Cardiac muscle cell (in vitro differentiated cells and primary cell): ENCODE data around the gene MTCL3.
A peak's percentile ranks its signal among the peaks of the same experiment; 100 is the strongest.

ENCODE experiments used
- DNase-seq, 2 donors: peaks; one replicate each; pipeline versions ENCODE4 v3.0.0 to v3.0.0-alpha.2; 2010 to 2017; ENCODE audit warnings: low read depth in 1 of 2, low spot score in 1 of 2
- H3K27ac ChIP-seq: fragments of 200-600 bp; sonication (generic); 2 replicates; pipeline ENCODE4 v1.5.1; 2016
- H3K27me3 ChIP-seq: fragments of 200-600 bp; sonication (generic); 2 replicates; pipeline ENCODE4 v1.6.0; 2016; ENCODE audit warnings: control low read depth
- H3K36me3 ChIP-seq: fragments of 200-600 bp; sonication (generic); 2 replicates; pipeline ENCODE4 v1.5.1; 2016; ENCODE audit warnings: control low read depth
- H3K4me1 ChIP-seq: fragments of 200-600 bp; sonication (generic); 2 replicates; pipeline ENCODE4 v1.8.1; 2017; ENCODE audit warnings: low read depth, mild to moderate bottlenecking, mixed run types
- H3K4me3 ChIP-seq: fragments of 200-600 bp; sonication (generic); 2 replicates; pipeline ENCODE4 v1.5.1; 2016; ENCODE audit warnings: mild to moderate bottlenecking
- H3K9me3 ChIP-seq: fragments of 200-600 bp; sonication (generic); 2 replicates; pipeline ENCODE4 v1.5.1; 2017; ENCODE audit warnings: low read depth, mild to moderate bottlenecking, control low read depth
- CTCF ChIP-seq: IDR thresholded peaks from 2 replicates; pipeline ENCODE4 v1.5.1; 2012; ENCODE audit warnings: low read depth, mild to moderate bottlenecking, low read length

MTCL3 gene

GRCh38 chr6:127518710-127519468 is at the start of gene MTCL3:
Gene MTCL3 (minus strand): TSS chr6:127519335.
- Histone ChIP-seq H3K4me3 (no peak within 1 kb of the TSS), H3K27ac (no peak within 1 kb of the TSS), H3K4me1 (peaks cover 6% of the 10 kb centered on the region), H3K27me3 (peaks cover 52% of the 10 kb centered on the region), H3K36me3 (no peaks in the 10 kb centered on the region), H3K9me3 (no peaks in the 10 kb centered on the region)
- peak in 1 of 2 donors; percentile 58 for DNase-seq
- TF ChIP-seq CTCF: no peak

- no peaks in the 10 kb centered on the region for H3K27me3 ChIP-seq
These were observed 48.3 kb upstream of the MTCL3 start for GRCh38 chr6:127567476-127567875.

GRCh38 chr6:127566651-127567050 is 47.5 kb upstream of the MTCL3 start:
- no peak for DNase-seq
- no peak overlapping the region for H3K27ac ChIP-seq
- no peak overlapping the region for H3K4me3 ChIP-seq
- H3K4me1 ChIP-seq: no peaks in the 10 kb centered on the region
- no peaks in the 10 kb centered on the region for H3K36me3 ChIP-seq
- no peaks in the 10 kb centered on the region for H3K9me3 ChIP-seq
- H3K27me3 ChIP-seq: no peaks in the 10 kb centered on the region
- TF ChIP-seq CTCF: no peak

More at GRCh38 chr6:127567476-127567875, 48.3 kb upstream of the MTCL3 start:
- DNase-seq: no peak
- no peak for TF ChIP-seq CTCF
- no peaks in the 10 kb centered on the region for H3K36me3 ChIP-seq
- no peak overlapping the region for H3K4me3 ChIP-seq
- H3K27ac ChIP-seq: no peak overlapping the region
- no peaks in the 10 kb centered on the region for H3K4me1 ChIP-seq
- H3K9me3 ChIP-seq: no peaks in the 10 kb centered on the region

GRCh38 chr6:127566119-127566518 is 47.0 kb upstream of the MTCL3 start:
- H3K4me3 ChIP-seq: no peak overlapping the region
- H3K27ac ChIP-seq: no peak overlapping the region
- TF ChIP-seq CTCF: no peak
- no peaks in the 10 kb centered on the region for H3K27me3 ChIP-seq
- no peak for DNase-seq
- H3K4me1 ChIP-seq: no peaks in the 10 kb centered on the region
- no peaks in the 10 kb centered on the region for H3K9me3 ChIP-seq
- no peaks in the 10 kb centered on the region for H3K36me3 ChIP-seq

GRCh38 chr6:127564761-127565160 is 45.6 kb upstream of the MTCL3 start:
- no peak for DNase-seq
- Histone ChIP-seq H3K9me3 (no peaks in the 10 kb centered on the region), H3K27me3 (no peaks in the 10 kb centered on the region), H3K36me3 (no peaks in the 10 kb centered on the region), H3K4me1 (no peaks in the 10 kb centered on the region), H3K27ac (no peak overlapping the region), H3K4me3 (no peak overlapping the region)
- no peak for TF ChIP-seq CTCF

GRCh38 chr6:127561660-127562059 is 42.5 kb upstream of the MTCL3 start:
- H3K4me1 ChIP-seq: no peaks in the 10 kb centered on the region
- DNase-seq: no peak
- TF ChIP-seq CTCF: no peak

More at GRCh38 chr6:127561660-127562059, 42.5 kb upstream of the MTCL3 start:
- Histone ChIP-seq H3K4me3 (no peak overlapping the region), H3K27me3 (no peaks in the 10 kb centered on the region), H3K36me3 (no peaks in the 10 kb centered on the region), H3K27ac (no peak overlapping the region), H3K9me3 (no peaks in the 10 kb centered on the region)
